DMS 273 treated with DMSO at 0.1 percent for 48 hours (cell line): ENCODE data around the gene SHLD3.
"Not testable (repeated sequence)": the region's sequence is repeated elsewhere in the genome, so short reads cannot be mapped to it uniquely, and the experiment has no call there.

Experiments
- DNase-seq: peaks from one replicate; lab custom pipeline; 2025; lab: John Stamatoyannopoulos, UW

Gene SHLD3, protein sequence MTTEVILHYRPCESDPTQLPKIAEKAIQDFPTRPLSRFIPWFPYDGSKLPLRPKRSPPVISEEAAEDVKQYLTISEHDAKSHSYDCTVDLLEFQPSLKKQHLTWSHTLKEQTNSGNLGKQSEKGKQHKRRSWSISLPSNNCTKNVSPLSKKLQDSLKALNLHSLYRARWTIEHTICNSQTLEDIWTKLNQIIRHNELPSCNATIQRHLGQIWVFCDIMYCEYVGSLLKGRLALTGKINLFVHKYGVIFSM

GRCh38 chr5:65624571-65625555 is at the start of gene SHLD3, which contains the start of gene TRAPPC13:
TSS of gene SHLD3 (plus strand) at chr5:65625027. CDS start at chr5:65629588, 4,561 bp downstream.
TSS of gene TRAPPC13 (plus strand) at chr5:65625027. CDS start at chr5:65625061, 34 bp downstream.
- peak; percentile 91 for DNase-seq

- DNase-seq: no peak
Measured at GRCh38 chr5:65577141-65577540, 47.7 kb upstream of the SHLD3 start.

DNA sequence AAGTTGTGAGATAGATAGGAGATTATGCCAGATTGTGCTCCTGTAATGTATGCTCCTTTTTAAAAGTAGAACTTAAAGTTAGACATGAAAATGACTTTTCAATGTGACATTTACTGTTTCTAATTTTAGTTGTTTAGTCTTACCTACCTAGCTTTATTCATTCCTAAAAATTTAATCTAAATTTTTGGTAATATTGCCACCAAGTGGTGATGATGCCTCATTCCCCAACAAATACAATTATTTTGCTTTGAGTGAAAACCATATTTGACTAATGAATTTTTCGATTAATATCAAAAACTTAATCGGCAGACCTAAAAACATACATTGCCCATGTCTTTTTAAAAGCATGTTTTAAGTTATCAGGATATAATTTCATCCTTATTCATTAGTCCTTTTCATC is 36.1 kb upstream of the SHLD3 start:
- DNase-seq: no peak

DNA sequence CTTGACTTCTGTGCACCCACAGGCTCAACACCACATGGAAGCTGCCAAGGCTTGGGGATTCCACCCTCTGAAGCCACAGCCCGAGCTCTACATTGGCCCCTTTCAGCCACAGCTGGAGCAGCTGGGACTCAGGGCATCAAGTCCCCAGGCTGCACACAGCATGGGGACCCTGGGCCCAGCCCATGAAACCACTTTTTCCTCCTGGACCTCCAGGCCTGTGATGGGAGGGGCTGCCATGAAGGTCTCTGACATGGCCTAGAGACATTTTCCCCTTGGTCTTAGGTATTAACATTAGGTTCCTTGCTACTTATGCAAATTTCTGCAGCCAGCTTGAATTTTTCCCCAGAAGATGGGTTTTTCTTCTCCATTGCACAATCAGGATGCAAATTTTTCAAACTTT is 23.1 kb upstream of the SHLD3 start:
- DNase-seq: not testable (repeated sequence)

DNA sequence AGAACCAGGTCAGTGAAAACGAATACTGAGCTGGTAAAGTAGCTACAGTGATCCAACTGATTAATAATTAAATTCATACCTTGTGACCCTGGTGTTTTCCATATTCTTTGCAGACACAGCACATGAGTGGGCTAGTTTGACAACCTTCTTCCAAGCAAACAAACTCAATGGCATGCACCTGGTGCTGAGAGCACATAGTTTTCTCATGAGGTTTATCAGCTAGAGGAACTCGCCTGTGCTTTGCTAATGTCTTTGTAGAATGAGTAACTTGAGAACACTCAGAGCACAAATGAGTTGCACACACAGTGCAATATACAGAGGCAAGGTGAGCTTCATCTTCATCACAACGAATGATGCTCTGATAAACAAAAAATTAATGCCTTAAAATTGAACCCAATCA is 13.3 kb upstream of the SHLD3 start:
- DNase-seq: no peak

GRCh38 chr5:65612298-65612907 is 12.4 kb upstream of the SHLD3 start:
- DNase-seq: no peak

- no peak for DNase-seq
Measured at GRCh38 chr5:65620021-65620420, 4.8 kb upstream of the SHLD3 start.

DNA sequence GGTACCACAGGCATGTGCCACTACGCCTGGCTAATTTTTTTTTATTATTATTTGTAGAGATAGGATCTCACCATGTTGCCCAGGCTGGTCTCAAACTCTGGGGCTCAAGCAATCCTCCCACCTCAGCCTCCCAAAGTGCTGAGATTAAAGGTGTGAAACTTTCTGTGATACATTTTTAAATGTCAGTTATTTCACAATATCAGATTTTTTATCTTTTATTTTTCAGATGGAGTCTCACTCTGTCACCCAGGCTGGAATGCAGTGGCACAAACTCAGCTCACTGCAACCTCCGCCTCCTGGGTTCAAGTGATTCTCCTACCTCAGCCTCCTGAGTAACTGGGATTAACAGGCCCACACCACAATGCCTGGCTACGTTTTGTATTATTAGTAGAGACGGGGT is 2.9 kb upstream of the SHLD3 start:
- not testable (repeated sequence) for DNase-seq

GRCh38 chr5:65623482-65623881 is 1.3 kb upstream of the SHLD3 start:
- DNase-seq: no peak

DNA sequence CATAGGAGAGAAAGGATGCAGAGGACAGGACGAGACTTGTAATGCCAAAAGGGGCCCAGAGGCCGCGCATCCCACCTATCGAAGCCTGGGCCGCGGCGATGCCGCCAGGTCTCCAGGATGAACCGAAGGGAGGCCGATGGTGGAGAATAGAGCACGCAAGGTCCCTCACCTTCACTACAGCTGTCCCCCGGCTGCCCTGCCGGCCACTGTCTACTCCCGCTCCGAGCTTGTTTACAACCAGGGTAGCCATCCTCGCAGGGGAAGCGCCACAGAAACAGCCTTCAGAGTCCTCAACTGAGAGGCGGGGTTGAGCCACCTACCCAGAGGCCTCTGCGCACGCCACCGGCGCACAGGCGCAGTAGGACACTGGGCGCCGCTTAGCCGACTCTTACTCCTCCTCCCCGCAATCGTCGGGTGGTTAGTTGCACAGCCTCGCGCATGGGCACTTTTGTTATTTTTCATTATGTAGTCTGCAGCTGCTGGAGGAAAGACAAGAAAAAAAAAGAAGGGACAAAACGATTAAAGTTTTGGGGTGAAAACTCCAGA is 729 bp upstream of the SHLD3 start, which contains the start of gene TRIM23:
TRIM23 (minus strand) TSS at position 309 of the 546 bp plus-strand sequence; CDS start at position 250, 59 bp downstream.
- peak; percentile 91 for DNase-seq

GRCh38 chr5:65625743-65626142 is 916 bp downstream of the SHLD3 start:
- no peak for DNase-seq

DNA sequence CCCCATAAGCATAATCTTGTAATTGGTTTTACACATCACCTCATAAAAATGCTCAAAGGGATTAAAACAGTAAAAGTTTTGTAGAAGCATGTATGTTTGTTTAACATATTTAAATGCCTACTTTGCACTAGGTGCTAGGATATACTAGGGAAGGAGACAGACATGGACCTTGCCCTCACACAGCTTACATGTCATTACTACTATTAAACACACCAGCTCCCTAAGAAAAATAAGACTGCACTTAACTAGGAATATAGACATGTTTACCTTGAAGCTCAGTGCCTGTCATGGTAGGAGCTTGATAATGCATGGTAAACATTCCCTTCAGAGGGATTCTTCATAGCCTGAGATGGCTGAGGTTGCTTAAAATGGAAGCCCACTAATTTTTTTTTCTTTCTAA is 6.2 kb downstream of the SHLD3 start:
- DNase-seq: no peak

- no peak for DNase-seq
Measured at GRCh38 chr5:65640240-65640639, 15.4 kb downstream of the SHLD3 start.

DNA sequence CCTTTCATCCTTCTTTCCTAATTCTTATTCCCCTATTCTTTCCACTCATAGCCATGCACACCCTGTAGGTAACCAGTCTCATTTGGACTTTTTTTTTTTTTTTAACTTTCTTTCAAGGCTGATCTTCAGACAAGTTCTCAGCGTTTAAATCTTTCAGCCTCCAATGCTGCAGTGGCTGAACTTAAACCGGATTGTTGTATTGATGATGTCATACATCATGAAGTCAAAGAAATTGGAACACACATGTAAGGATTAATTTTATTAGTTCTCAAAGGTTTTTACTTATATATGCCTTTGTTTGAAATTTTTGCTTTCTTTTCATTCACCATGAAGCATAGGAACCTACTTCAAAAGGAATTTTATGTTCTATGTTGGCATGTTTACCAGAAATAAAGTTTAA is 22.1 kb downstream of the SHLD3 start:
- no peak for DNase-seq

- DNase-seq: no peak
Measured at GRCh38 chr5:65647941-65648340, 23.1 kb downstream of the SHLD3 start.

DNA sequence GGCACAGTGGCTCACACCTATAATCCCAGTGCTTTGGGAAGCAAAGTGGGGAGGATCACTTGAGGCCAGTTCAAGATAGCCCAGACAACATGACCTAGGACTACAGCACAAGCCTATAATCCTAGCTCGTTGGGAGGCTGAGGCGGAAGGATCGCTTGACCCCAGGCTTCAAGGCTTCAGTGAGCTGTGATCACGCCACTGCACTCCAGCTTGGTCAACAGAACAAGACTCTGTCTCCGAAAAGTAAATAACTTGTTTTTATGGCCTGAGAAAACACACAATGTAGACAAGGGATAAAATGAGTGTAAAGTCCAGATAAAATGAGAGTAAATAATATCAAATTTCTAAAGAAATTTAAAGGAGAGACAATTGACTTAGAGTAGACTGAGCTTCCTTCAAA is 26.3 kb downstream of the SHLD3 start:
- no peak for DNase-seq

GRCh38 chr5:65654713-65655112 is 29.9 kb downstream of the SHLD3 start:
- DNase-seq: no peak

DNA sequence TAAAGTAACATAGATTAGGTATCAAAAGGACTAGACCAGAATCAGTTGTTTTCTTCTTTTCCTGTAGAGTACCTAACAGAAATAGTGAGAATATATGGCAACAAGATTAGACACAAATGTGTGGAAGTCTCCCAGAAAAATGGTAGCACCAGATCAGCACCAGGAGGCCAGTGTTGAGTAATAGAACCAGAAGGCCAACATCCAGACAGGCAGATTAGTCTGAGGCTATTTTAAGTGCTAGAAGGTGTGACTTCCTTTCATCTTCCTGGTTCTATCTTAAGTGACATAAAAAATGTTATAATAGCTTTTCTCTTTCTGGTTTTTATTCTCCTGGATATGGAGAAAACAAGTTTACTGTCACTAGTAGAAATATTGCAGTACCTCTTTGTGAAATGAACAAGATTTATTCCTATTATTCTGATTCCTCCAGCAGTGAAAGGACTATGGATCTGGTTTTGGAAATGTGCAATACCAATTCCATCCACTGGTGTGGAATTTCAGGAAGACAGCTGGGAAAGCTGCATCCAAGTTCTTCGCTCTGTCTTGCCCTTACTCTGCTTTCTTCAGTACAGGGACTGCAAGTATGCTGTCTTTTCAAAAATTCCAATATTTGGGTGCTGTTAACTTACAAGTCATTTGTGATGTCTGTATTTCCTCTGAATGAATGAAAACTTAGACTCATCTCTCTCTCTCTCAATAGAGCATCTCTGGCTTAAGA is 39.1 kb downstream of the SHLD3 start:
- no peak for DNase-seq

GRCh38 chr5:65668696-65669095 is 43.9 kb downstream of the SHLD3 start:
- DNase-seq: no peak

GRCh38 chr5:65672796-65673195 is 48.0 kb downstream of the SHLD3 start:
- no peak for DNase-seq

GRCh38 chr5:65674749-65675148 is 49.9 kb downstream of the SHLD3 start:
- DNase-seq: no peak
